Mucosa of descending colon (tissue), 3 donors: ENCODE measurements around the gene DCN. TPM values are rescaled to one million over a fixed set of nuclear protein-coding genes. Genes with fewer than 3 reads are reported as not detected.

Experiments used
- ATAC-seq: fragments of 200-7000 bp; cut with Tn5 transposase; one replicate; pipeline ENCODE4 v1.9.1; 2020; ENCODE audit warnings: mild to moderate bottlenecking, moderate library complexity
- DNase-seq, 3 donors: peaks; one replicate each; pipeline ENCODE4 v3.0.0-alpha.2; 2020
- H3K36me3 ChIP-seq: fragments of 200-600 bp; one replicate; pipeline ENCODE4 v1.8.0; 2021; ENCODE audit warnings: low read depth, mild to moderate bottlenecking
- H3K4me1 ChIP-seq: fragments of 200-600 bp; one replicate; pipeline ENCODE4 v1.8.0; 2021; ENCODE audit warnings: low read depth, mild to moderate bottlenecking
- H3K4me3 ChIP-seq: fragments of 200-600 bp; one replicate; pipeline ENCODE4 v1.8.0; 2021; ENCODE audit warnings: mild to moderate bottlenecking
- H3K9me3 ChIP-seq: fragments of 200-600 bp; one replicate; pipeline ENCODE4 v1.8.0; 2021; ENCODE audit warnings: mild to moderate bottlenecking
- CTCF ChIP-seq: fragments of 200-600 bp; IDR thresholded peaks from one replicate; pipeline ENCODE4 v1.8.0; 2022; ENCODE audit warnings: antibody characterized with exemption, mild to moderate bottlenecking
- intact Hi-C, 2 donors: fragments of 100-400 bp; cut with DNase I in 1 of 2; cut with micrococcal nuclease in 1 of 2; formaldehyde crosslinking; loops; one replicate each; pipeline versions ENCODE4 v1.11.0 to v1.11.1; 2022; cut with DNase I, micrococcal nuclease
- total RNA-seq, 3 donors: library from RNA; stranded (reverse); fragmentation: NEBNext Ultra II Directional in 2 of 3; extraction: Animal tissue kit (Norgen Biotek cat#: 25700) in 2 of 3; gene quantifications; one replicate each; pipeline versions ENCODE4 v1.2.1 to v1.2.4, GENCODE V29; 2021 to 2023
- donor health status: DM: no; HTN: no; CAD: no; lungs with moderate emphysema.
- donor health status: DM: no; HTN: no; CAD: no.
- donor health status: DM: no; HTN: yes; CAD: no.

DCN gene
- total RNA-seq, 3 donors from 2014 or later = 91.0 to 705 (median 315) TPM

GRCh38 chr12:91176358-91176757 lies 6.3 kb downstream of the DCN start:
- DNase-seq = no peak
- Histone ChIP-seq H3K36me3 (no peaks in the 10 kb centered on the region), H3K9me3 (no peaks in the 10 kb centered on the region), H3K4me3 (no peak overlapping the region), H3K4me1 (no peaks in the 10 kb centered on the region)
- intact Hi-C loops = loop anchor here (5.0 to 10.0 kb wide), 2 partner anchors 146 to 148 kb away; no protein-coding TSS in a partner anchor
- no peak for ATAC-seq
- no peak for TF ChIP-seq CTCF

- H3K4me3 ChIP-seq = no peak overlapping the region
- H3K9me3 ChIP-seq = no peaks in the 10 kb centered on the region
- no peak for TF ChIP-seq CTCF
- H3K36me3 ChIP-seq = no peaks in the 10 kb centered on the region
- ATAC-seq (no peak), DNase-seq (no peak)
- intact Hi-C loops = loop anchor here in 1 of 2 donors (10.0 kb wide), 1 partner anchor 152 kb away; no protein-coding TSS in a partner anchor
- no peaks in the 10 kb centered on the region for H3K4me1 ChIP-seq
Observed at GRCh38 chr12:91173124-91173523, 9.5 kb downstream of the DCN start.

GRCh38 chr12:91172096-91172495 lies 10.5 kb downstream of the DCN start:
- DNase-seq = no peak
- H3K4me1 ChIP-seq = no peaks in the 10 kb centered on the region
- no peak for TF ChIP-seq CTCF
- H3K4me3 ChIP-seq = no peak overlapping the region
- no peak for ATAC-seq
- intact Hi-C loops = loop anchor here in 1 of 2 donors (10.0 kb wide), 1 partner anchor 153 kb away; no protein-coding TSS in a partner anchor
- H3K36me3 ChIP-seq = no peaks in the 10 kb centered on the region
- H3K9me3 ChIP-seq = no peaks in the 10 kb centered on the region

DNA sequence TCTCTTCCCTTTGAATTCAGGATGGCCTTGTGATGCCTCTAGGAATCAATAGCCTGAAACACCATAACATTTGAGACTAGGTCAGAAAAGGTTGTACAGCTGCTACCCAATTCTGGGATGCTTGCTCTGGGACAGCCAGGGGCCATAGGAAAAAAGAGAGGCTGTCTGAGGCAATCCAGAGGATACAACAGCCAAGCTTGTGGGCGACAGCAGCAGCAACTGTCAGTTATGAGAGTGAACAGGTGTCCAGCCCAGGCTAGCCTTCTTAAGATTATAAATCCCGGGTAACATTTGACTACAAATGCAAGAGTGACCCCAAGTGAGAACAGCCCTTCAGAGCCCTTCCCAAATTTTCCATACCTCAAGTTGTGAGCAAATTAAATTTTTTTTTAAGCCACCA lies 11.1 kb downstream of the DCN start:
- no peak overlapping the region for H3K4me3 ChIP-seq
- no peaks in the 10 kb centered on the region for H3K36me3 ChIP-seq
- intact Hi-C loops = loop anchor here in 1 of 2 donors (10.0 kb wide), 1 partner anchor 153 kb away; no protein-coding TSS in a partner anchor
- no peak for TF ChIP-seq CTCF
- no peaks in the 10 kb centered on the region for H3K9me3 ChIP-seq
- DNase-seq (no peak), ATAC-seq (no peak)
- H3K4me1 ChIP-seq = no peaks in the 10 kb centered on the region

- ATAC-seq (no peak), DNase-seq (no peak)
- Histone ChIP-seq H3K36me3 (no peaks in the 10 kb centered on the region), H3K4me3 (no peak overlapping the region), H3K9me3 (no peaks in the 10 kb centered on the region), H3K4me1 (no peaks in the 10 kb centered on the region)
- no peak for TF ChIP-seq CTCF
- intact Hi-C loops = no loop called here
Observed at GRCh38 chr12:91163116-91163515, 19.5 kb downstream of the DCN start.

GRCh38 chr12:91161009-91161408 lies 21.6 kb downstream of the DCN start:
- Histone ChIP-seq H3K4me3 (no peak overlapping the region), H3K4me1 (no peaks in the 10 kb centered on the region), H3K9me3 (no peaks in the 10 kb centered on the region), H3K36me3 (no peaks in the 10 kb centered on the region)
- no peak for TF ChIP-seq CTCF
- no peak for DNase-seq
- no peak for ATAC-seq
- intact Hi-C loops = no loop called here
